HL-60/S4 treated with retinoic acid at 250 ng/mL for 4 days and 3 days (cell line): ENCODE measurements around the gene VPS37B.
"Not testable (repeated sequence)": the region's sequence is repeated elsewhere in the genome, so short reads cannot be mapped to it uniquely, and the experiment has no call there.

Source experiments
- in situ Hi-C: fragments of 300-500 bp; cut with MboI; formaldehyde crosslinking; loops from 2 replicates; pipeline ENCODE4 v1.7.0; 2022; ENCODE audit warnings: low sequenced_read_pairs

VPS37B gene

GRCh38 chr12:122884860-122885259 lies 11.1 kb downstream of the VPS37B start:
- in situ Hi-C loops = no loop called here

- in situ Hi-C loops = no loop called here
Measured at GRCh38 chr12:122884091-122884826, 11.7 kb downstream of the VPS37B start.

GRCh38 chr12:122882908-122883558 lies 12.9 kb downstream of the VPS37B start:
- in situ Hi-C loops = no loop called here

- in situ Hi-C loops = no loop called here
Measured at GRCh38 chr12:122880668-122881067, 15.3 kb downstream of the VPS37B start.

GRCh38 chr12:122880155-122880667 lies 15.7 kb downstream of the VPS37B start:
- in situ Hi-C loops = no loop called here

GRCh38 chr12:122878780-122879612 lies 16.9 kb downstream of the VPS37B start:
- in situ Hi-C loops = no loop called here

GRCh38 chr12:122876731-122877130 lies 19.2 kb downstream of the VPS37B start:
- in situ Hi-C loops = no loop called here

- in situ Hi-C loops = not testable (repeated sequence)
Measured at GRCh38 chr12:122876281-122876680, 19.6 kb downstream of the VPS37B start.

GRCh38 chr12:122875590-122876220 lies 20.2 kb downstream of the VPS37B start:
- in situ Hi-C loops = no loop called here

- in situ Hi-C loops = no loop called here
Measured at GRCh38 chr12:122874081-122874480, 21.8 kb downstream of the VPS37B start.

GRCh38 chr12:122873540-122873939 lies 22.4 kb downstream of the VPS37B start:
- in situ Hi-C loops = no loop called here

- in situ Hi-C loops = no loop called here
Measured at GRCh38 chr12:122872815-122873361, 23.0 kb downstream of the VPS37B start.

GRCh38 chr12:122871851-122872780 lies 23.8 kb downstream of the VPS37B start:
- in situ Hi-C loops = no loop called here

GRCh38 chr12:122870867-122871664 lies 24.9 kb downstream of the VPS37B start:
- in situ Hi-C loops = no loop called here

GRCh38 chr12:122870163-122870842 lies 25.6 kb downstream of the VPS37B start:
- in situ Hi-C loops = no loop called here

- in situ Hi-C loops = no loop called here
Measured at GRCh38 chr12:122869207-122869973, 26.5 kb downstream of the VPS37B start.

GRCh38 chr12:122868471-122869177 lies 27.3 kb downstream of the VPS37B start:
- in situ Hi-C loops = no loop called here
